HCT116 (cell line): Measurements from ENCODE around the gene IL1RAPL1.

ENCODE experiments used
- ATF3 ChIP-seq: IDR thresholded peaks from 2 replicates; pipeline ENCODE4 v1.6.1; 2012
- CTCF ChIP-seq, 3 experiments: fragments of 200-600 bp in 1 of 3; sonication (generic) in 1 of 3; IDR thresholded peaks in 2 of 3; conservative IDR thresholded peaks in 1 of 3; 2 replicates each; pipeline ENCODE4 v1.5.1; 2012 to 2017; ENCODE audit warnings: low read depth in 2 of 3, low read length in 2 of 3, antibody characterized with exemption in 1 of 3, borderline replicate concordance in 1 of 3, control low read depth in 1 of 3, mild to moderate bottlenecking in 1 of 3, mixed read lengths in 1 of 3, mixed run types in 1 of 3, moderate library complexity in 1 of 3; ENCODE audit not compliant: insufficient read depth in 1 of 3
- EZH2 ChIP-seq: fragments of 200-600 bp; sonication (generic); IDR thresholded peaks from 2 replicates; pipeline ENCODE4 v1.6.1; 2017; ENCODE audit warnings: antibody characterized with exemption, mixed run types
- EZH2phosphoT487 ChIP-seq: fragments of 200-600 bp; IDR thresholded peaks from 2 replicates; pipeline ENCODE4 v1.6.1; 2018; ENCODE audit warnings: antibody characterized with exemption, borderline replicate concordance
- MAX ChIP-seq: IDR thresholded peaks from 2 replicates; pipeline ENCODE4 v1.6.1; 2012
- POLR2A ChIP-seq: IDR thresholded peaks from 2 replicates; pipeline ENCODE4 v1.7.0; 2011; ENCODE audit warnings: borderline replicate concordance; ENCODE audit not compliant: insufficient read depth, insufficient read length; ENCODE audit errors: extremely low read depth
- POLR2AphosphoS5 ChIP-seq: IDR thresholded peaks from 2 replicates; pipeline ENCODE4 v1.6.1; 2011; ENCODE audit warnings: mild to moderate bottlenecking, low read depth, low read length, moderate library complexity
- REST ChIP-seq: IDR thresholded peaks from 2 replicates; pipeline ENCODE4 v1.6.1; 2012; ENCODE audit warnings: low read depth
- SP1 ChIP-seq: IDR thresholded peaks from 2 replicates; pipeline ENCODE4 v1.6.1; 2012; ENCODE audit warnings: low read depth
- SRF ChIP-seq: IDR thresholded peaks from 2 replicates; pipeline ENCODE4 v1.6.1; 2012; ENCODE audit warnings: low read depth
- TCF7L2 ChIP-seq: IDR thresholded peaks from 2 replicates; pipeline ENCODE4 v1.7.0; 2011; ENCODE audit warnings: borderline replicate concordance, inconsistent platforms; ENCODE audit not compliant: insufficient read depth, insufficient read length; ENCODE audit errors: extremely low read depth
- ZFX ChIP-seq: fragments of 450-650 bp; IDR thresholded peaks from 2 replicates; pipeline ENCODE4 v1.6.1; 2017
- ZNF274 ChIP-seq: fragments of 200-500 bp; sonication (Bioruptor generic); IDR thresholded peaks from 2 replicates; pipeline ENCODE4 v1.6.1; 2014; ENCODE audit warnings: mild to moderate bottlenecking, low read depth, low read length, inconsistent platforms

GRCh38 chrX:28609003-28609402 is 21.8 kb downstream of the IL1RAPL1 start:
- TF ChIP-seq CTCF (IDR thresholded peaks at IDR 0.05 in 2 of 3, conservative IDR thresholded peaks at IDR 0.05 in 1 of 3; ENCODE audit: borderline replicate concordance in 1 of 3, insufficient read depth in 1 of 3, low read depth in 2 of 3, low read length in 2 of 3) (no peak), POLR2A (no peak), SP1 (no peak), ZNF274 (no peak), EZH2 (no peak), EZH2phosphoT487 (no peak), MAX (no peak), ATF3 (no peak), POLR2AphosphoS5 (no peak), TCF7L2 (no peak), ZFX (no peak), REST (no peak), SRF (no peak)
